ENCODE results near the gene DEDD2. TPM values are rescaled to one million over a fixed set of nuclear protein-coding genes. Genes with fewer than 3 reads are reported as not detected.

DEDD2 gene
- total and polyA plus RNA-seq, 3 donors from 2014 or later = 40.7 to 80.0 (median 54.4) TPM

DNA sequence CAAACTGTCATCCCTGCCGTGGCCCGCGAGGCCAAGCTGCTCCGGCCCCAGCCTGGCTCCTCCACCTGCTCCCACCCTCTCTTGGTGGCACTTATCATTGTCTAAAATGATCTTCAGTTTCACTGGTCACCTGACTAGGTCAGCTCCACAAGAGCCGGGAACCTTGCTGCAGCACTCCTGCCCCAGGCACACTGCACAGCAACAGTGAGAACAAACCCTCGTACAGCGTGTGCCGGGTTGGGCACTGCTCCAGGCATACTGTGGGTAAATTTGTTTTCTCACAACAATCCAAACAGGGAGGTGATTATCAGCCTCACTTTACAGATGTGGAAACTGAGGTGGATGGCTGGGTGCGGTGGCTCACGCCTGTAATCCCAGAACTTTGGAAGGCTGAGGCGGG, 8.9 kb downstream of the DEDD2 start:
- H3K27ac ChIP-seq = no peak overlapping the region
- DNase-seq = no peak
- intact Hi-C loops (cut with DNase I; ENCODE audit: low total_unique reads) = no loop called here
- H3K4me1 ChIP-seq = no peaks in the 10 kb centered on the region
- H3K36me3 ChIP-seq (ENCODE audit: low read depth, missing control alignments) = no peaks in the 10 kb centered on the region
- TF ChIP-seq, protein P1, sequence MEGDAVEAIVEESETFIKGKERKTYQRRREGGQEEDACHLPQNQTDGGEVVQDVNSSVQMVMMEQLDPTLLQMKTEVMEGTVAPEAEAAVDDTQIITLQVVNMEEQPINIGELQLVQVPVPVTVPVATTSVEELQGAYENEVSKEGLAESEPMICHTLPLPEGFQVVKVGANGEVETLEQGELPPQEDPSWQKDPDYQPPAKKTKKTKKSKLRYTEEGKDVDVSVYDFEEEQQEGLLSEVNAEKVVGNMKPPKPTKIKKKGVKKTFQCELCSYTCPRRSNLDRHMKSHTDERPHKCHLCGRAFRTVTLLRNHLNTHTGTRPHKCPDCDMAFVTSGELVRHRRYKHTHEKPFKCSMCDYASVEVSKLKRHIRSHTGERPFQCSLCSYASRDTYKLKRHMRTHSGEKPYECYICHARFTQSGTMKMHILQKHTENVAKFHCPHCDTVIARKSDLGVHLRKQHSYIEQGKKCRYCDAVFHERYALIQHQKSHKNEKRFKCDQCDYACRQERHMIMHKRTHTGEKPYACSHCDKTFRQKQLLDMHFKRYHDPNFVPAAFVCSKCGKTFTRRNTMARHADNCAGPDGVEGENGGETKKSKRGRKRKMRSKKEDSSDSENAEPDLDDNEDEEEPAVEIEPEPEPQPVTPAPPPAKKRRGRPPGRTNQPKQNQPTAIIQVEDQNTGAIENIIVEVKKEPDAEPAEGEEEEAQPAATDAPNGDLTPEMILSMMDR (IDR thresholded peaks at IDR 0.05) = no peak
- no peak for TF ChIP-seq POLR2A (IDR thresholded peaks at IDR 0.05)
- WGBS, 2 donors = 85 to 94% methylated on average over 9 to 11 of the region's 11 CpGs
- H3K4me3 ChIP-seq = no peak overlapping the region
- no peaks in the 10 kb centered on the region for H3K27me3 ChIP-seq
- no peaks in the 10 kb centered on the region for H3K9me3 ChIP-seq

DNA sequence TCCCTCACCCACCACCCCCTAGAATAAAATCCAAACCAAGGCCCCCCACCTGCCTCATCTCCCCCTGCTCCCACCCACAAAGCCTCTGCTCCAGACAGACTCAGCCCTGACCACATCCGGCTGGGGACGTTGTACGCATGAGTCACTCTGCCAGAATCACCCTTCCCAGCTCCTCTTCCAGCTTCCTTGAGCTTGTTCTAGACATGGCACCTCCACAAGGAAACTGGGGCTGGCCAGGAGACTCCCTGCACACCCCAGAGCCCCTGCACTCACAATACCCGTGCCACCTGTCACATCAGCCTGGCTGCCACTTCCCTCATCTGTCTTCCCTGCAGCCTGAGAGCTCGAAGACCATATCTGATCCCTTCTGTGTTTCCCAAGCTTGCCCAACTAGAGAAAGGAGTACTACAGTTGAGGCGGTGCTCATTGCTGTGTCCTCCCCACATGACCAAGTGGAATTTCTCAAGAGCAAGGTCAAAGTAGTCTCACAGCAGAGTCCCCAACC, 9.7 kb downstream of the DEDD2 start:
- WGBS, 2 donors = 94 to 96% methylated on average over 6 of the region's 6 CpGs
- Histone ChIP-seq H3K27ac (no peak overlapping the region), H3K9me3 (no peaks in the 10 kb centered on the region), H3K4me1 (no peaks in the 10 kb centered on the region), H3K36me3 (ENCODE audit: low read depth, missing control alignments) (no peaks in the 10 kb centered on the region), H3K4me3 (no peak overlapping the region), H3K27me3 (no peaks in the 10 kb centered on the region)
- intact Hi-C loops (cut with DNase I; ENCODE audit: low total_unique reads) = no loop called here
- no peak for TF ChIP-seq POLR2A (IDR thresholded peaks at IDR 0.05)
- TF ChIP-seq, protein P1 (IDR thresholded peaks at IDR 0.05) = no peak
- no peak for DNase-seq

DNA sequence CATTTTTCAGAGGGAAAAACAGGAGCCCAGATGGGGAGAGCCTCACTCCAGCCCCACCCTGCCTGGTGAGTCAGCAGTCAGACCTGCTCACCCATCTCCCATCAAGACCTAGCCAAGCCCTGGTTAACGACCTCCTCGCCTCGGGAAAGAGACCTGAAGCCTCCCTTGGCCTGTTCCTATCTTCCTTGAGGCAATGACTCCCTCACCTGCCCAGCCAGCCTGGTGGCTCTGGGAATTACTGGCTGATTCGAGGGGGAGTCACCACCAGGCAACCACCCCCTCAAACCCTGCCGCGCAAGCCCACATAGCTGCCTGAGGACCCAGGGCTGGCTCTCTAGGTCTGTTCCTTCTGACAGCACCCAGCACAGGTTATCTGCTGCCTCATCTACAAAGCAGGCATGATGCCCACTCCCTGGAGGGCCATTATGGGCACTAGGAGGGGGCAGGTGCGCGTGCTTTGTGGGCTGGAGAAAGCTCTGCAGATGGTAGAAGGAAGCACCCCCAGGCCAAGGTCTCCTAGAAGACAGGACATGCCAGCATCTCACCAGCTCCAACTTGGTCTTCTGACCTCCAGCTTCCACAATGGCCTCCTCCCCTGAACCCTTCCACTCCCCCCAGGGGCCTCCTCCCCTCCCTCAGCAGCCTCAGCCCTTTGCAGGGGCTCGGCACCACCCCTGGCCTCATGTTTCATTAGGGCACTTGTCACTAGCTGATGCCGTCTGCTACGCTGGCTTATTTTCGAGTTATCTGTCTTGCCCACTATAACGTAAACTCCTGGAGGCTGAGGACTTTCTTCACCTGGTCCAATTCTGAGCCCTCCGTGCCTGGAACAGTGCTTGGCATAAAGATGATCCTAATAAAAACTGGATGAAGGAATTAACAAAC, 10.4 kb downstream of the DEDD2 start:
- TF ChIP-seq, protein P1 (IDR thresholded peaks at IDR 0.05) = no peak
- TF ChIP-seq POLR2A (IDR thresholded peaks at IDR 0.05) = no peak
- Histone ChIP-seq H3K36me3 (ENCODE audit: low read depth, missing control alignments) (no peaks in the 10 kb centered on the region), H3K27me3 (no peaks in the 10 kb centered on the region), H3K4me3 (no peak overlapping the region), H3K4me1 (no peaks in the 10 kb centered on the region), H3K9me3 (no peaks in the 10 kb centered on the region), H3K27ac (no peak overlapping the region)
- intact Hi-C loops (cut with DNase I; ENCODE audit: low total_unique reads) = no loop called here
- no peak for DNase-seq
- 88 to 94% methylated on average over 14 of the region's 14 CpGs for WGBS, 2 donors

DNA sequence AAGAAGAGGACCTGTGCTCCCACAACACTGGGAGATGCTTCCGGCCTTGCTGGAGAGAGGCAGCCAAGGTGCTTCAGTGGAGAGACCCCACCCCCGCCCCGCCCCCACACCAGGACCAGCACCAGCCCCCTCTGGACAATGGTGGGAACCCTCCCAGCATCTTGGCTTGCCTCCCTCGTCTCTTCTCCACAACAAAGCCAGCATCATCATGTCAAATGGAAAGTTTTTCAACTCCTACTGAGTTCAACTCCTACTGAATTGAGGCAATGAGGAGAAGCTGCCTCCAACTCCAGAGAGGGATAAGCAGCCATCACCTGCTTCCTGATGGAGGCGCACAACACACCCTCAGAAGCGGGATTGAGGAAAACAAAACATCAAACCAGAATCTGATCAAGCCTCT, 12.8 kb downstream of the DEDD2 start:
- no peak for DNase-seq
- Histone ChIP-seq H3K4me3 (no peak overlapping the region), H3K27me3 (no peaks in the 10 kb centered on the region), H3K36me3 (ENCODE audit: low read depth, missing control alignments) (no peaks in the 10 kb centered on the region), H3K27ac (no peak overlapping the region), H3K9me3 (no peaks in the 10 kb centered on the region), H3K4me1 (no peaks in the 10 kb centered on the region)
- TF ChIP-seq, protein P1 (IDR thresholded peaks at IDR 0.05) = no peak
- no peak for TF ChIP-seq POLR2A (IDR thresholded peaks at IDR 0.05)
- WGBS, 2 donors = 88 to 90% methylated on average over 5 to 6 of the region's 6 CpGs
- intact Hi-C loops (cut with DNase I; ENCODE audit: low total_unique reads) = no loop called here

Measured in testis (tissue), 3 donors.